Measurements from ENCODE around the gene ABTB2.

The ABTB2 gene

DNA sequence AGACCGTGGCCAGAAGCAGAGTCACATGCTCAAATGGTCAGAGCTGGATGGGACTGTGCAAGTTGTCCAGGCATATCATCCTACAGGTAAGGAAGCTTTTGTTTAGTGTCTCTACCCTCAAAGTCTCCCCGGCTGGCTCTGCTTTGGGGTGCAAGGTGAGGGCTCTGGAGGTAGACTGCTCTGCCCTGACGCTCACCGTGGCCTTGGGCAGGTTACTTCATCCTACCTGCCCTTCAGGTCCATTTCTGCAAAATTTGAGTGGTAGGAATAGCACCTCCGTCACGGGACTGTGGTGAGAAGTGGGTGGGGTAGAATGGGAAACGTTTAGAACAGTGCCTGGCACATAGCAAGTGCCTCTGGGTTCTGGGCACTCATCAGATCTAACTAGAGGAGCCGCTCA, 210.2 kb downstream of the ABTB2 start:
- TF ChIP-seq CREB5 (CRISPR knock-in tag; IDR thresholded peaks at IDR 0.05; ENCODE audit: low read depth) (no peak), SNAI2 (CRISPR knock-in tag; IDR thresholded peaks at IDR 0.05) (no peak), ZFP3 (CRISPR knock-in tag; IDR thresholded peaks at IDR 0.05) (no peak), OSR1 (CRISPR knock-in tag; IDR thresholded peaks at IDR 0.05) (no peak), RARB (CRISPR knock-in tag; IDR thresholded peaks at IDR 0.05) (no peak), PATZ1 (CRISPR knock-in tag; IDR thresholded peaks at IDR 0.05; ENCODE audit: borderline replicate concordance) (no peak), ZC3H10 (CRISPR knock-in tag; IDR thresholded peaks at IDR 0.05) (no peak), ISL1 (CRISPR knock-in tag; IDR thresholded peaks at IDR 0.05) (no peak), CSDC2 (CRISPR knock-in tag; IDR thresholded peaks at IDR 0.05) (no peak), PPARA (CRISPR knock-in tag; IDR thresholded peaks at IDR 0.05; ENCODE audit: borderline replicate concordance) (no peak), GLIS3 (CRISPR knock-in tag; IDR thresholded peaks at IDR 0.05) (no peak)
- TF ChIP-seq, protein P1, sequence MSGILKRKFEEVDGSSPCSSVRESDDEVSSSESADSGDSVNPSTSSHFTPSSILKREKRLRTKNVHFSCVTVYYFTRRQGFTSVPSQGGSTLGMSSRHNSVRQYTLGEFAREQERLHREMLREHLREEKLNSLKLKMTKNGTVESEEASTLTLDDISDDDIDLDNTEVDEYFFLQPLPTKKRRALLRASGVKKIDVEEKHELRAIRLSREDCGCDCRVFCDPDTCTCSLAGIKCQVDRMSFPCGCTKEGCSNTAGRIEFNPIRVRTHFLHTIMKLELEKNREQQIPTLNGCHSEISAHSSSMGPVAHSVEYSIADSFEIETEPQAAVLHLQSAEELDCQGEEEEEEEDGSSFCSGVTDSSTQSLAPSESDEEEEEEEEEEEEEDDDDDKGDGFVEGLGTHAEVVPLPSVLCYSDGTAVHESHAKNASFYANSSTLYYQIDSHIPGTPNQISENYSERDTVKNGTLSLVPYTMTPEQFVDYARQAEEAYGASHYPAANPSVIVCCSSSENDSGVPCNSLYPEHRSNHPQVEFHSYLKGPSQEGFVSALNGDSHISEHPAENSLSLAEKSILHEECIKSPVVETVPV (CRISPR knock-in tag; IDR thresholded peaks at IDR 0.05), result no peak
- TF ChIP-seq, protein P2, sequence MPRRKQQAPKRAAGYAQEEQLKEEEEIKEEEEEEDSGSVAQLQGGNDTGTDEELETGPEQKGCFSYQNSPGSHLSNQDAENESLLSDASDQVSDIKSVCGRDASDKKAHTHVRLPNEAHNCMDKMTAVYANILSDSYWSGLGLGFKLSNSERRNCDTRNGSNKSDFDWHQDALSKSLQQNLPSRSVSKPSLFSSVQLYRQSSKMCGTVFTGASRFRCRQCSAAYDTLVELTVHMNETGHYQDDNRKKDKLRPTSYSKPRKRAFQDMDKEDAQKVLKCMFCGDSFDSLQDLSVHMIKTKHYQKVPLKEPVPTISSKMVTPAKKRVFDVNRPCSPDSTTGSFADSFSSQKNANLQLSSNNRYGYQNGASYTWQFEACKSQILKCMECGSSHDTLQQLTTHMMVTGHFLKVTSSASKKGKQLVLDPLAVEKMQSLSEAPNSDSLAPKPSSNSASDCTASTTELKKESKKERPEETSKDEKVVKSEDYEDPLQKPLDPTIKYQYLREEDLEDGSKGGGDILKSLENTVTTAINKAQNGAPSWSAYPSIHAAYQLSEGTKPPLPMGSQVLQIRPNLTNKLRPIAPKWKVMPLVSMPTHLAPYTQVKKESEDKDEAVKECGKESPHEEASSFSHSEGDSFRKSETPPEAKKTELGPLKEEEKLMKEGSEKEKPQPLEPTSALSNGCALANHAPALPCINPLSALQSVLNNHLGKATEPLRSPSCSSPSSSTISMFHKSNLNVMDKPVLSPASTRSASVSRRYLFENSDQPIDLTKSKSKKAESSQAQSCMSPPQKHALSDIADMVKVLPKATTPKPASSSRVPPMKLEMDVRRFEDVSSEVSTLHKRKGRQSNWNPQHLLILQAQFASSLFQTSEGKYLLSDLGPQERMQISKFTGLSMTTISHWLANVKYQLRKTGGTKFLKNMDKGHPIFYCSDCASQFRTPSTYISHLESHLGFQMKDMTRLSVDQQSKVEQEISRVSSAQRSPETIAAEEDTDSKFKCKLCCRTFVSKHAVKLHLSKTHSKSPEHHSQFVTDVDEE (CRISPR knock-in tag; IDR thresholded peaks at IDR 0.05), result no peak
- no peak for ATAC-seq

GRCh38 chr11:34146866-34147265, 210.9 kb downstream of the ABTB2 start:
- no peak for ATAC-seq
- TF ChIP-seq ZFP30 (CRISPR knock-in tag; IDR thresholded peaks at IDR 0.05) (no peak), TCF4 (CRISPR knock-in tag; IDR thresholded peaks at IDR 0.05; ENCODE audit: borderline replicate concordance) (no peak)

GRCh38 chr11:34146411-34146810, 211.4 kb downstream of the ABTB2 start:
- no peak for TF ChIP-seq ZNF565 (CRISPR knock-in tag; conservative IDR thresholded peaks at IDR 0.05; ENCODE audit: low read depth)
- TF ChIP-seq, protein P2 (CRISPR knock-in tag; IDR thresholded peaks at IDR 0.05), result no peak
- TF ChIP-seq, protein P1 (CRISPR knock-in tag; IDR thresholded peaks at IDR 0.05), result no peak
- no peak for TF ChIP-seq PATZ1 (CRISPR knock-in tag; IDR thresholded peaks at IDR 0.05; ENCODE audit: borderline replicate concordance)
- TF ChIP-seq CREB5 (CRISPR knock-in tag; IDR thresholded peaks at IDR 0.05; ENCODE audit: low read depth), result no peak
- TF ChIP-seq BACH2 (CRISPR knock-in tag; IDR thresholded peaks at IDR 0.05; ENCODE audit: borderline replicate concordance), result no peak
- no peak for TF ChIP-seq ISL1 (CRISPR knock-in tag; IDR thresholded peaks at IDR 0.05)
- no peak for TF ChIP-seq ZC3H10 (CRISPR knock-in tag; IDR thresholded peaks at IDR 0.05)
- no peak for TF ChIP-seq TOX (CRISPR knock-in tag; IDR thresholded peaks at IDR 0.05; ENCODE audit: borderline replicate concordance)
- no peak for TF ChIP-seq ZFP3 (CRISPR knock-in tag; IDR thresholded peaks at IDR 0.05)
- TF ChIP-seq ZNF8 (CRISPR knock-in tag; IDR thresholded peaks at IDR 0.05), result no peak
- no peak for TF ChIP-seq SNAI2 (CRISPR knock-in tag; IDR thresholded peaks at IDR 0.05)
- no peak for TF ChIP-seq CSDC2 (CRISPR knock-in tag; IDR thresholded peaks at IDR 0.05)
- TF ChIP-seq PPARA (CRISPR knock-in tag; IDR thresholded peaks at IDR 0.05; ENCODE audit: borderline replicate concordance), result no peak
- TF ChIP-seq ESRRG (CRISPR knock-in tag; IDR thresholded peaks at IDR 0.05), result no peak
- ATAC-seq, result no peak

Data from SK-N-SH treated with all-trans-retinoic acid at 6 μM for 48 hours (cell line).